Right kidney (tissue), 9 donors: ENCODE measurements around the gene SERPINI2.

Experiments used
- DNase-seq: peaks from one replicate; pipeline ENCODE4 v3.0.0-alpha.2; 2016
- long read RNA-seq, 8 donors: transcript quantifications; one replicate each; lab custom pipeline, GENCODE V29; 2026

SERPINI2 gene, protein sequence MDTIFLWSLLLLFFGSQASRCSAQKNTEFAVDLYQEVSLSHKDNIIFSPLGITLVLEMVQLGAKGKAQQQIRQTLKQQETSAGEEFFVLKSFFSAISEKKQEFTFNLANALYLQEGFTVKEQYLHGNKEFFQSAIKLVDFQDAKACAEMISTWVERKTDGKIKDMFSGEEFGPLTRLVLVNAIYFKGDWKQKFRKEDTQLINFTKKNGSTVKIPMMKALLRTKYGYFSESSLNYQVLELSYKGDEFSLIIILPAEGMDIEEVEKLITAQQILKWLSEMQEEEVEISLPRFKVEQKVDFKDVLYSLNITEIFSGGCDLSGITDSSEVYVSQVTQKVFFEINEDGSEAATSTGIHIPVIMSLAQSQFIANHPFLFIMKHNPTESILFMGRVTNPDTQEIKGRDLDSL
- long read RNA-seq, donor 1, result 0 reads
- long read RNA-seq, donor 2, result 0 reads
- long read RNA-seq, donor 3, result 0 reads
- long read RNA-seq, donor 4, result 0 reads
- long read RNA-seq, donor 5, result 0 reads
- long read RNA-seq, donor 6, result 0 reads
- long read RNA-seq, donor 7, result 0 reads
- long read RNA-seq, donor 8, result 0 reads

DNA sequence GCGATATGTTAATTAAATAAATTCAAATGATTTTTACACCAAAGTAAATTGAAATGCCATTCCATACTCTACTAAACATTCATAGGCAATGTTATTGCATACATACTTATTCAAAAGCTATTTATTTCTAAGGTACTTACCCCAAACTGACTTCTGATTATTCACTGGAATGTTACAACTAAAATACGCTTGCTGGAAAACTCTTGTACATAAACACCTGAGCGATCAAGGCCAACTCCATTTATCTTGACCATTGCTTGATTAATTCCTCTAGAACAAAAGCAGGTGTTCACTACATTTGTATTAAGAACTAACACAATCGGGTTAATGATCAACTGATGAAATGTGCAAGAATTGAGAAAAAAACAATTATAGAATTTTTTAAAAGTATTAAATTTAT, at the start of gene SERPINI2:
Gene SERPINI2 (minus strand): TSS at position 180 of the 400 bp plus-strand sequence. CDS start 2,208 bp downstream, outside the sequence.
- no peak for DNase-seq

DNA sequence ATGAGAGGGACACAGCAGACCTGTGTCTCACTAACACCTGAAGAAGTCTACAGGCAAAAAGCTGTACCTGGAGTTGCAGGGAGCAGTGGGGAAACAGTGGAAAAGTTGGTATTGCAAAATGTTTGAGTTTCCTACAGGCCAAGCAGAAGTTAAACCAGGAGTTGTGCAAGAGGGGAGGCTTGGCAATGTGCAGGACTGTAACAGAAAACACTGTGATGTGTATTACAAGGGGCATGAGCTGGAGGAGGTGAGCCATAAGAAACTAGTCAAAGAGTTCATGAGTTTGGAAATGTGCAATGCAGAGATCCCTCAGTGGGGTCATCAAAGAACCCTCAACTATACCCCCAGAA, 47.1 kb upstream of the SERPINI2 start:
- DNase-seq, result no peak

DNA sequence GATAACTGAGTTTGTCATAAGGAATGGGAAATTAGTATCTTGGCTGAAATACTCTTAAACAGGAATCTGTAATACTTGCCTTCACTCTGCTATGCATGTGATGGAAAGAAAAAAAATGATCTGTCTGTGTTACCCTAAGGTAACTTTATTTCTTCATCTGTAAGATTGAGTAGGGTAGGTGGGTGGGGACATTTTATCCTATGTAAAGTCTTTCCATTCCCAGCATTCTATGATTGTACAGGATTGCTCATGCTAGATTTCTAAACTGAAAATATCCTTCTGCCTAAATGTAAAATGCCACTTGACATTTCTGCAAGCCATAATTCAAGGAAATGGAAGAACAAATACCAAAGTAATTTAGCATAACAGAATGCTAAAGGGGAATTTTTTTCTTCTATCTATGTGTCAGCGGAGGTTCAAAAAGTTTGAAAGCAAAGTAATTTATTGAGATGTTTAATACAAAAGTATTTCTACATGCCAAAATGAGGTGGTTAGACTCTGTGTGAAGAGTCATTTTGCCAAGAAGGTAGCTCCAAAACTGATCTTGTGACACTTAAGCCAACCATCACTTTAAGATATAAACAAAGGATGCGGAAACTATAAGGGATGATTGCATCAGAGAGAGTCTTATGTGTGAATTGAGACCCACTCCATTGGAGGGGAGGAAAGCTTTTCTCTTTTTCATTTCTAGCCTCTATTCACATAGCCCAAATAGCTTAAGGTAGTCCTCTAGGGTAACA, 46.6 kb upstream of the SERPINI2 start:
- no peak for DNase-seq

DNA sequence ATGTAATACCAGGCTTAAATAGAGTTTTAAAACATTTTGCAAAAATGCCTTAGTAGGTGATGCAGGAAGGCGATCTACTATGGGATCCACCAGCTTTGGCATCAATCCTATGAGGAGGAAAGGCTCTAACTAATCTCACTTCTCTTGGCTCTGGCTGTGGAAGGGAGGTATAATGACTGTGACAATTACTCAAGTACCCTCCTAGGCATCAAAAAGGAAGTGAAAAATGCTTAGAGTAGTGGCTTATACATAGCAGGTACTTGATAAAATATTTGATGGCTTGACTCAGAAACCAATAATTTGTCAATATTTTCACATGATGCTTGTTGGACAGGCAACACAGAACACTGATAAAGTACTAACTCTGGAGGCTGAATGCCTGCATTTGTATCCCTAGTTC, 34.1 kb upstream of the SERPINI2 start:
- no peak for DNase-seq

DNA sequence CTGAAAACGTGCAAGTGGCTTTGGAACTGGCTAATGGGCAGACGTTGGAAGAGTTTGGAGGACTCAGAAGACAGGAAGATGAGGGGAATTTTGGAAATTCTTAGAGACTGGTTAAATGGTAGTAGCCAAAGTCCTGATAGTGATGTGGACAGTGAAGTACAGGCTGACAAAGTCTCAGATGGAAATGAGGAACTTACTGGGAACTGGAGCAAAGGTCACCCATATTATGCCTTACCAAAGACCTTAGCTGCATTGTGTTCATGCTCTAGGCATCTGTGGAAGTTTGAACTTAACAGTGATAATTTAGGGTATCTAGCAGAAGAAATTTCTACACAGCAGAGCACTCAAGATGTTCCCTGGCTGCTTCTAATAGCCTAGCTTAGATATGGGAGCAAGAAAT, 28.6 kb upstream of the SERPINI2 start:
- no peak for DNase-seq

DNA sequence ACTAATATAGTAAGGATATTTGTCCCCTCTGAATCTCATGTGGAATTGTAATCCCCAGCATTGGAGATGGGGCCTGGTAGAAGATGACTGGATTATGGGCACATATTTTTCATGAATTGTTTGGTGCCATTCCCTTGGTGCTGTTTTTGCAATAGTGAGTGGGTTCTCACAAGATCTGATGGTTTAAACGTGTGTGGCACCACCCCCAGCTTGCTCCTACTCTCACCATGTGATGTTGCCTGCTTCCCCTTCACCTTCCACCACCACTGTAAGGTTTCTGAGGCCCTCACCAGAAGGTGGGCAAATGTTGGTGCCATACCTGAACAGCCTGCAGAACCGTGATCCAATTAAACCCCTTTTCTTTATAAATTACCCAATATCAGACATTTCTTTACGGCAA, 28.1 kb upstream of the SERPINI2 start:
- DNase-seq, result no peak

DNA sequence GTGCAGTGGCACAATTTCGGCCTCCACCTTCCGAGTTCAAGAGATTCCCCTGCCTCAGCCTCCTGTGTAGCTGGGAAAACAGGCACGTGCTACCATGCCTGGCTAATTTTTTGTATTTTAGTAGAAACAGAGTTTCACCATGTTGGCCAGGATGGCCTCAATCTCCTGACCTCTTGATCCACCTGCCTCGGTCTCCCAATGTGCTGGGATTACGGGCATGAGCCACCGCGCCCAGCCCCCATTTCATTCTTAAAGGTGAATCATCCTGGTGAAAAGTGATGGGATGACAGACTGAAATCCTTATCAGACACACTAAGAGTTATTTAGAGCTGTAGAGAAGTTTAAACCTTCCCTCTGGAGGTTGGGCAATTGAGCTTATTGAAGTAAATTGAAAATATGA, 24.1 kb upstream of the SERPINI2 start:
- no peak for DNase-seq

DNA sequence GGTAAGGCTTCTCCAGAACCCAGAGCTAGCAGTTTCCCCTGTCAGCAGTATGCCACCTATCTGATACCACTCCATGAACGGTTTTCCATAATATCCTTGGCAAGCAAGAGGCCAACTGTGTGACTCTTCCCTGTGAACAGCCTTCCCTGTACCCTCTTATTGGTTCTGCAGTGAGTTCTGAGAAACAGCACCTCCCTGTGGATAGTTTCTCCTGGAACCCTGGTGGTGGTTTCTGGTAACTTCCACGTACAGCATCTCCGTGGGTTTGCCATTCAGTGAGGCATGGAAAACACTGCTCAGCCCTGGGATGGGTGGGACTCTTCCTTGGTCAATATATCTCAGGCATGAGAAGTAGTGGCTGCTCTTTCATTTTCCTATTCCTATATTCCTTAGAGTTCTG, 19.4 kb upstream of the SERPINI2 start:
- peak; percentile 0 for DNase-seq

DNA sequence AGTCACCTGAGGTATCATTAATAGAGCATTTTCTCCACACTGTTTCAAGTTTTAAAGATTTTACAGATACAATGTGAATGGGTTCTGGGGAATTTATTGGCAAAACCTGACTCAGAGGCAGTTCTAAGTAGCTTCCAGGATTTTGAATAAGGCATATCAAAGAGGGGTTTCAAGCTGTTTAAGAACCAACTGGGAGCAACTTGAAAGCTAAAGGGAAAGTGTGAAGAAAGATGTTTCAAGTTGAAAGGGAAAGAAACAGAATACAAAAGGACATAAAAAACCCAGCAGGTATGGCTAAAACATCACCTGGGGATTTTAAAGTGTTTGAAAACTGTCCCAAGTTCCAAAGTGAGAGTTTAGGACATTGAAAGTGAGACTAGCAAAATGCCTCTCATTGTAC, 17.8 kb upstream of the SERPINI2 start:
- DNase-seq, result no peak

DNA sequence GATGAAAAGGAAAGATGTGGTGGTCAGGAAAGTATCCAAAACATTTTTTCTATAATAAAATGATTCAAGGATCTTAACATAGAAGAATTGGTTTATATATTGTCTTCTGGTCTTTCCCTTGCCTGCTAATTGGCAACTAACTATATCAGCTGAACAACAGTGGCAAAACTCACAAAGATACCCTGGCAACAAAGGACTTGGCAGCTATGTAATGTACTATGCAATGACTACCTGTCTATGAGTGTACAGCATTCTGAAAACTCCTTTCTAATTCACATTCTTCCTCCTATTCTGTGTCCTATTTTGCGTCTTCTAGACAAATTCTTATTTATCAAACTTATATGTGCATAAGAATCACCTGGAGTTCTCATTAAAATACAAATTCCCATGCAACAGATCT, 15.7 kb upstream of the SERPINI2 start:
- DNase-seq, result no peak

DNA sequence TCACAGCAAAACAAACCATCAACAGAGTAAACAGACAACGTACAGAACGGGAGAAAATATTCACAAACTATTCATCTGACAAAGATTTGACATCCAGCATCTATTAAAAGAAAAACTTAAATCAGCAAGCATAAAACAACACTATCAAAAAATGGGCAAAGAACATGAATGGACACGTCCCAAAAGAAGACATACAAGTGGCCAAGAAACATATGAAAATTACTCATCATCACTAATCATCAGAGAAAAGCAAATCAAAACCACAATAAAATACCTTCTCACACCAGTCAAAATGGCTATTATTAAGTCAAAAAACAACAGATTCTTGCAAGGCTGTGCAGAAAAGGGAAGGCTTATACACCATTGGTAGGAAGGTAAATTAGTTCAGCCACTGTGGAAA, 13.7 kb upstream of the SERPINI2 start:
- DNase-seq, result no peak

DNA sequence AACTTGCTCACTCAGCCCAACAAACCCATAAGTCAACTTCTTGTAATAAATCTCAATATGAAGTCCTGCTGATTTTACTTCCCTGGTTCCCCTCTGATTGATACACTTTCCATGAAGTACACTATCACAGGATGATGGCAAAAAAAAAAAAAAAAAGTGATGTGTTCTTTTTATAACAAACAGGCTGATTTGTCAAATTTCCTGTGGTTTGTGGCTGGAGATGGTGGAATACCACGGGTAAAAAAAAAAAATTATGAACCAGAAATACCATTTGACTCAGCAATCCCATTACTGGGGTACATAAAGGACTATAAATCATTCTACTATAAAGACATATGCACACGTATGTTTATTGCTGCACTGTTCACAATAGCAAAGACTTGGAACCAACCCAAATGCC, 10.7 kb upstream of the SERPINI2 start:
- DNase-seq, result no peak

DNA sequence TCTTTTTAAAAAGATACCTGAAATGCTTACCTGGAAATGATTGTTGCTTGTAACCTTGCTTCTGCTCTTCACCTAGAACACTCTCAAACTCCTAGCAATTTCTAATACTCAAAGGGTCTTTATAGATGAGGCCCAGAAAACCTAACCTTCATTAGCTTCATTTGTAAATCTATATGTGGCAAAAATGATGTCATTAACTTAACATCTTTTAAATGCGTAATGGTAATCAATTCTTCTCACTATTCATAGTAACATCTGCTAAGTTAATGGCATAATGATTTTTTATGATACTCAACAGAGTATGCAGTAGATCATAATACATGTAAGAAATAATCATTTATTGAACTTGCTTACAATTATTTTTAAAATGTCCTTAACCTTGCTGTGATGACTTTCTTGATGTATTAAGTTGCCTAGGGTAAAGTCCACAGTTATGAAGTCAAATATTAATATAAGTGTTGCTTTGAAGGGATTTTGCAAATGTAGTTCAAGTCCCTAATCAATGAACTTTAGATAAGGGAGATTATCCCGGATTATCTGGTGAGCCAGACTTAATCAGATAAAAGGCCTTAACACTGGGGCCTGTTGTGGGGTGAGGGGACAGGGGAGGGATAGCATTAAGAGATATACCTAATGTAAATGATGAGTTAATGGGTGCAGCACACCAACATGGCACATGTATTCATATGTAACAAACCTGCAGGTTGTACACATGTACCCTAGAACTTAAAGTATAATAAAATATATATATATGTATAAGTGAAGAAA, 10.1 kb upstream of the SERPINI2 start:
- no peak for DNase-seq

DNA sequence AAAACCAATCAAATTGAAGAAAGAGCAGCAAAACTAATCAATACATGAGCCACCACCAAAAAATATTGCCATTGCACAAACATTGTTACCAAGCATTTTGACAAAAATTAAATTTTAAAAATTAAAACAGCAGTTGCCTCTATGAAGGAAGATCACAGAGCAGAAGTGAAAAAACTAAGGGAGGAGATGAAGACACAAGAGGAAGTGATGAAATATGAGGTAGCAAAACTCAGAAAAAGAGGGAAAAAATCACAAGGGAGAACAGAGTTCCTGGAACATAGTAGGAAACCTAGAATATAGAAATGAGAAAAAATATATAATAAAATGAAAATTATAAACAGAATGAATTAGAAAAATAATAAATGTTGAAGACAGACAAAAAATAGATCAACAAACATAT, 7.3 kb upstream of the SERPINI2 start:
- DNase-seq, result no peak

DNA sequence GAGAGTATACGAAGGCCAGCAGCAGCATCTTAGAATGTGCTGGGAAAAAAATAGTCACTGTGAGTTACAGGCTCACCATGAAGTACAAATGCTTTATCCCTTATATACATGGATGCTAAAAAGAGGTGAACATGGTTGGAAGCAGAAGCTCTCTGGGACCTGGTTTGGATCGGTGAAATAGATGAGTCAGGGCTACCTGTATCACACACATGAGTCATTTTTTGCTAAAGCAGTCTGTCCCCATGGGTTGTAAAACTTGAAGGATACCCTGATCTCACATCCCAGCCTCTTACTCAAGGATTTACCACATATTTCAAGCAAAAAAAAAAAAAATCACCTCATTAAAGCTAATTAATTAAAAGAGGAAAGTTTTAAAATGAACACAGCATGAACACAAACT, 6.9 kb upstream of the SERPINI2 start:
- no peak for DNase-seq

DNA sequence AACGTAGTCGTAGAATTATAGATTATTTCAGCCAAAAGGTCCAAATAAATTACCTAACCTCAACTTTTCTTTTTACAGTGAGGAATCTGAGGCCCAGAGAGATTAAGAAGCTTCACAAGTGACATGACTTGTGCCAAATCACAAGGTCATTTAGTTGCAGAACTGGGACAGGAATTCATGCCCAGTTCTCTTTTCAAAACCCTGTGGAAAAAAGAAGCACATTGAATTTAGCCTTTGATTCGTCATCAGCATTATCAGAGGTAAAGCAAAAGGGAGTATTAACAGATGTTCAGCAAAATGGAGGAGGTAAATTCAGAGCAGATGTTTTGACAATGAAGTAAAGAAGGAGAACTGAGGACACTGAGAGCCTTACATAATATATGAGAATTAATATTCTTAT, 4.5 kb downstream of the SERPINI2 start:
- no peak for DNase-seq

DNA sequence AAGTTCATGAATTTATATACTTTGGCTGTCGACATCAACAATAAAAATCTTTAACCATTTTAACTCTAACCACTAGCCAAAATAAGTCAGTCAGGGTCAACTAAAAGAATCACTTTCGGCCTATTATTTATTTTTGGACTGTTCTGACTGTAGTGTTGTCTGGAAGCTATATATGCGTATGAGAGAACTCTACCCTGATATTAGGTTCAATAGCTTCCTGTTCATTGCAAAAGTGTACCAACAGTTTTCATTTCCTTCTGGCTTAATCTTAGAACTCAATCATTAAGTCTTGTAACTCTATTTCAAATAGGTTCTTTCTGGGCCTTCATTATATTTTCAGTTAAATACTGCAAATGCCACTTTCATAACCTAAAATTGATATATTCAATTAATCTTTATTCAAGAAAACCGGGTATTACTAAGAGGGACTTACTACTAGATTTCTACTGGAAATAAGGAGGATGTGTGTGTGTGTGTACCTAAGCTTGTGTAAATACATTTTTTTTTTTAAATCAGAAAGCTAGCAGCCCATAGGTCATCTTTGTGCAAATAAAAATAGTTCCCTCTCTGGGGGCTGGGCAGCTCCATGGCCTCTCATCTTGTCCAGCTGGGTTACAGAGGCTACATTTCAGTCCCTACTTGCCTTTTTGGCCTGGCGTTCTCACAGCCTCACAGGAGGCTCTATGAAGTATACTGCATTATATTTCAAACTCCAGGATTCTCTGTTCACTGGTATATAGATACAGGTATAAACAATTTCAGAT, 5.8 kb downstream of the SERPINI2 start:
- DNase-seq, result no peak

DNA sequence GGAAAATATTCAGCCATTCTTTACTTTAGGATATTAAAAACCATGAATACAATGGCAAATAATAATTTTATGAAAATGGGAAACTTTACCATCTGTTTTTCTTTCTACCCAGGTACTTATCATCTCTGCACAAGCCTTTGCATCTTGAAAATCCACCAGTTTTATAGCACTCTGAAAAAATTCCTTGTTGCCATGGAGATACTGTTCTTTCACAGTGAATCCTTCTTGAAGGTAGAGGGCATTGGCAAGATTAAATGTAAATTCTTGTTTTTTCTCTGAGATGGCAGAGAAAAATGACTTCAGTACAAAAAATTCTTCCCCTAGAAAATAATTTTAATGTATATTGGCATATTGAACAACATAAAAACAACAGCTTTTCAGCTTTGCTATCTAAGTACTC, 6.9 kb downstream of the SERPINI2 start:
- no peak for DNase-seq

DNA sequence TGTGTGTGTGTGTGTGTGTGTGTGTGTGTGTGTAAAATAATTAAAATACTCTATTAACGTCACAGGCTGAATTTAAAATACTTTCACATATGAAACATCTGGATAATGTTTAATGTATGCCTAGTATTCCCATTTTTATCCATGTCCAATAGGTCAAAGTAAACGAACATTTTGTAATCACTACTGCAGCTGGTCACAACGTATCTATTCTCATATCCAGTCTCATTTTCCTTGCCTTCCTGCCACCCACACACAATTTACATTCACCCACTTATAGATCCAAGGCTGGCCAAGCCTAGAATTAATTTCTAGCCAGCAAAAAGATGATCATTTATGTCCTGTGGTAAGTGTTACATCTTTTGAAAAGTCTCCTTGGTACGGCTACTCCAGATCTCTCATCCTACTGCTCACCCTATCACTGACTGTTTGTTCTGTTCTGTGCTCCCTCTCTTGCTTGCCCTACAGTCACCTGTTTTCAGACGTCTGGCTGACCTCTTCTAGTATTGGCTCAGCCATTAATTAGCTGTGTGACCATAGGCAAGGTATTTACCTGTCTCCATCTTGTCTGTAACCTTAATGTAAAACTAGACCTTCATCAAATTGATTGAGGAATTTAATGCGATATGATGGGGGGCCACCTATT, 17.6 kb downstream of the SERPINI2 start:
- DNase-seq, result no peak

DNA sequence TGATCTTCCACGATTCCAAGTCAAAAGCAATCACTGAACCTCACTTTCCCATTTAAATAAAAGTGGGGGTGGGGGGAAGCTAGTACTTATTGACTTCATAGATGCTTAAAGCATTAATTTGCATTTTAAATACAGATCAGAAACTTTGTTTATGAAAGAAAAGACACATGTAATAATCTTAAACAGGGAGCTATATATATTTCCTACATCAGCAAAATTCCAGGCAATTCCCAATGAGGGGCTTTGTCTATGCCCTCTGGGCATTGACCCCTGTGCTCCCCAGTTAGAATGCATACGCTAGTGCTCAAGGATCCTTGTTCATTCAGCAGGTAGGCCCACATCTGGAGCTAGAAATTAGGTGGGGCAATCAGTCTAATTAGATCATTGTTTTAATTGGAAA, 20.0 kb downstream of the SERPINI2 start:
- no peak for DNase-seq

DNA sequence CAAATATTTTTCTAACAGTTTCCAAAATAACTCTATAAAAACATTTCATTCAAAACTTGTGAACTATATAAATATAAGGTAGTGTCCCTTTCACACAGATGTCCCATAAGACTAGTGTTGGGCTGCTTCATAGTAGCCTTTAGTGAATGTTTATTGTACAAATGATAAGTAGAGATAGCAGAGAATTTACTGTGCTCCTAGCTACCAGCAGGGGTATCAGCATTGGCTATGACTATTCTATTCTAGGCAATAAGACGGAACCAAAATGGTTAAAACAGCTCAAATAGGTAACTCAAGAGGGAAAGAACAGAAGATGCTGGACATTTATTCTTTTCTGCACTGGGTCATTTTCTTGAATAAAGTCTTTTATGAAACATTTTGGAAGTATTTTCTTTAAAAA, 22.6 kb downstream of the SERPINI2 start:
- DNase-seq, result no peak

DNA sequence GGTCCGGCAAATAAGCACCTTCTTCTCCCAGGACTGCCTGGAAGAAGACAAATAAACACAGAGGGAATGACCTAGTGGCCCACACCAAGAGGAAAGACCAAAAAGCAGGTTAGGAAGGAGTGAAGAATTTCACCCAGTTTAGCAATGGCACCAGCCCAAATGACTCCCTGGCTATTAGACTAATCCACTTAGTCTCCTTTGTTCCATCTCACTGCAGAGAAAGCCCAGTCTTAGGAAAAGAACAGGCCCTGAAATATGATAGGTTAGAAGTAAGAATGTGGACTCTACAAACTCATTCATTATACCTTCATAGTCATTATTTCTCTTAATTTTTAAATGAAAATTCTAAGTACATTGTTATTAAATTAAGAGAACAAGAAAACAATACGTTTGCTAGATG, 23.2 kb downstream of the SERPINI2 start:
- DNase-seq, result no peak
